ENCODE data around the gene BNIP5. TPM values are rescaled to one million over a fixed set of nuclear protein-coding genes. Genes with fewer than 3 reads are reported as not detected.

Gene BNIP5, protein sequence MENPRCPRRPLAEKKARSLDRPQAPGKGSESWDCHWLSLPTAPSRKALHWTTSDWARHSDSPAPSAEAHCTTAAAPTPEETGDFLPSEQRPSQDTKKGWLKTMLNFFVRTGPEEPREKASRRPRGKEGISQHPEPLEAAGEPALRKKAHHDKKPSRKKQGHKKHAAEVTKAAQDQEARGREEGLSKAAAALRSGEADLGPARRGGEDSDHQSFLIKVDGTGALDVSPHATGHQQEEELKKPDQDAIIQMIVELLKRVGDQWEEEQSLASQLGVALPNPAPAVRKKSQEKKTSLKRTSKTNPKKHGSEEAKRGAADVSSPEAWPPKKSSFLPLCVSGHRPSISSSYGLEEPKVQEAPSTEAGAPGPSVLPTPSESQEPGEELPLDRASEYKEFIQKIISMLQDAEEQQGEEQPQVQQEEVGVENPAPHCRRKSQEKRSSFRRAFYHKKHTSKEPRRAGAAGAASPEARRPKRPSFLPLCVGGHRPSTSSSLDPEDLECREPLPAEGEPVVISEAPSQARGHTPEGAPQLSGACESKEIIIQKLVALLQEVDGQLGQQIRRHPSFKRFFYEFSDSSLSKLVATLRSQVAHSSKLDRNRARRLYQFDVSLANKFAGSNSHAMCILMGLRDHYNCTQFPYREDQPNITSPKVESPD
- total RNA-seq: 0.10 TPM in 1 of 2 replicates, not detected in the other

GRCh38 chr6:36336779-36337241 lies at the start of gene BNIP5:
Gene BNIP5 (minus strand): TSS chr6:36336888. CDS start chr6:36330690, 6,198 bp downstream.
- intact Hi-C loops (cut with micrococcal nuclease): loop anchor here (1.0 kb wide), 1 partner anchor 35 kb away; no protein-coding TSS in a partner anchor

DNA sequence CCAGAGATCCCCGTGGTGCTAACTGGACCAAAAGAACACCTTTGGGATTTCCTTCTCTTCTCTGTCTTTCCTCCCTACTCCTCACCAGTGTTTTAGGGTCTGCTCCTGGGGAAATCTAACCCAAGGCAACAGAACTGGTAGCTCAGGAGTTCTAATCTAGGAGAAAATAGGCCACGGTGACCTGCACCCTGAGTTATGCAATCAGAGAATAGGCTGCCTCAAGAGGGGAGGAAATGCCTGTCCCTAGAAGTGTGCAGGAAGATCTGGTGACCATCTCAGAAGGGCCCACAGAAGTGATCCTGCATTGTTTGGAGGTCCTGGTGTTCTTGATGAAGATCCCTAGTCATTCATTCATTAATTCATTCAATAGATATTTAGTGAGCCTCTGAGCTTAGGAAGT lies 47.4 kb upstream of the BNIP5 start:
- intact Hi-C loops (cut with micrococcal nuclease): no loop called here

- intact Hi-C loops (cut with micrococcal nuclease): no loop called here
Measured at GRCh38 chr6:36383606-36384005, 46.9 kb upstream of the BNIP5 start.

DNA sequence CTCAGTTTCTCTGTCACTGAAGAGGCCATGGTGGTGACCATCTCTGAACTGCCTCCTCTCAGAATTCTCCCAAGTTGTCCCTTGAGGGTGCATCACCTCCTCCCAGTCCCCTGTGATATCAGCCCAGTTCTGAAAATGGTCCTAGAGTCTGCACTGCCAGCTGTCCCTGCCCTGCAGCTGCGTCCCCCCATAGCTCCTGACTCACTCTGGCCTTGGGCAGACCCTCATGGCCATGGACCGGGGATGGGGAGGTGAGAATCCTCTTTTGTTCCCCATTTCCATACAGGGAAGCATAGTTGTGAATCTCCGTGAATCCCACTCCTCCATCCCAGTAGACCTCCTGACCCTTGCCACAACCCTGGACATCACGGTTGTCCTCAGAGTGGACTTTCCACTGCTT lies 46.3 kb upstream of the BNIP5 start:
- intact Hi-C loops (cut with micrococcal nuclease): no loop called here

- intact Hi-C loops (cut with micrococcal nuclease): no loop called here
Measured at GRCh38 chr6:36381502-36382389, 45.1 kb upstream of the BNIP5 start.

- intact Hi-C loops (cut with micrococcal nuclease): no loop called here
Measured at GRCh38 chr6:36380166-36380565, 43.5 kb upstream of the BNIP5 start.

GRCh38 chr6:36378936-36379335 lies 42.2 kb upstream of the BNIP5 start:
- intact Hi-C loops (cut with micrococcal nuclease): no loop called here

DNA sequence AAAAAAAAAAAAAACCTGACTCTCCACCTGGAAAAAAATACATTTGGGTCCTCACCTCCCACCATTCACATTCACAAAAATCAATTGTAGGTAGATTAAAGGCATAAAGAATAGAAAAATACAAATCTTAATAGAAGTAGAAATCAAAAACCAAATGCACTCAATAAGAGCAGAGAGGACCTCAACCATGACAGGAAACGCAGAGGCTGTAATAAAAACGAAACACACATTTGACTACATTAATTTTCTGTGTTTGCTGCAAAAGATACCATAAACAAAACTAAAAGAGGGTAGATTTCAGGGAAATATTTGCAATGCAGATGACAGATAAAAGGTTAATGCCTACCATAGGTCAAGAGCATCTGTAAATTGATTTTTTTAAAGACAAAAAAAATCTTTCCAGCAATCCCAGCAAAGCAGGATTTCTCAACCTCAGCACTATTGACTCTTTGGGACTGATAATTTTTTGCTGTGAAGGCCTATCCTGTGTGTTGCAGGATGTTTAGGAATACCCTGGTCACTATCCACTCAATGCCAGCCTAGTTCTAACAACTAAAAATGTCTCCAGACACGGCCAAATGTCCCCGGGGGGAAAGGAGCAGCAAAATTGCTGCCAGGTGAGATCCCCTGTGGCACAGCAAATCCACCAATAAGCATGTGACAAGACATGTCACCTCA lies 41.7 kb upstream of the BNIP5 start:
- intact Hi-C loops (cut with micrococcal nuclease): no loop called here

GRCh38 chr6:36377594-36377993 lies 40.9 kb upstream of the BNIP5 start:
- intact Hi-C loops (cut with micrococcal nuclease): no loop called here

- intact Hi-C loops (cut with micrococcal nuclease): no loop called here
Measured at GRCh38 chr6:36376742-36377141, 40.1 kb upstream of the BNIP5 start.

DNA sequence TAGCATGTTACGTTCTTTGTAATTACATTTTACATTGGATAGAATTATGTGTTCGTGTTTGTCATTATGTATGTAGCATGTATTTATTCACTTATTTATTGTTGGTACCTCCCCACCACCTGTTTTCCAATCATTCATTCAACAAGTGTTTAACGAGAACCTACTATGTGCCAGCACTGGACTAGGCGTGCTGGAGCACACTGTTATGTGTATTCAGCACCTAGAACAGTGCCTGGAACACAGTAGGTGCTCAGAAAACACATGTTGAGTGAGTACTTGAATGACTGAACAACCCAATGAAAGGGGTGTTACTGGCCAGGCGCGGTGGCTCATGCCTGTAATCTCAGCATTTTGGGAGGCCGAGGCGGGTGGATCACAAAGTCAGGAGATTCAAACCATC lies 39.5 kb upstream of the BNIP5 start:
- intact Hi-C loops (cut with micrococcal nuclease): no loop called here

DNA sequence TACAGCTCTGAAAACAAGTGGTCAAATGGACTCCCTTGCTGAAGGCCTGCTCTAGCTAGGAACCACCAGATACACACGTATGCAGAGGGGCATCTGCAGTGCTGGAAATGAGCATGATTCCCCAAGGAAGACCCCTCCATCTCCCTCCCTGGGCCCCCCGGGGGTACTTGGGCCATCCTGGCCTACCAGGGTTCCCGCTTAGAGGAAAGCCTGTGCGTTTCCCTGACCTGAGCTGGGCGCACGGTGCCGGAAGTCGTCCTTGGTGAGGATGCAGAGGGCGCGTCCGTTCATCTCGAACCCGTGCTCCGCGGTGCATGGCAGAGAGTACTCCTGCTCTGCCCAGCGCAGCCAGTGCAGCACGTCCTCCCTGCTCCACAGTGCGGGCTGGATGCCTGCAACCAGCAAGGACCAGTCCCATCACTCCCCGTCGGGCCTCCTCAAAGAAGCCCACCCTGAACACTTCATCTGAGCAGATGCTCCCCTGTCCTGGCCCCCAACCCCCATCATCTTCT lies 39.0 kb upstream of the BNIP5 start:
- intact Hi-C loops (cut with micrococcal nuclease): no loop called here

DNA sequence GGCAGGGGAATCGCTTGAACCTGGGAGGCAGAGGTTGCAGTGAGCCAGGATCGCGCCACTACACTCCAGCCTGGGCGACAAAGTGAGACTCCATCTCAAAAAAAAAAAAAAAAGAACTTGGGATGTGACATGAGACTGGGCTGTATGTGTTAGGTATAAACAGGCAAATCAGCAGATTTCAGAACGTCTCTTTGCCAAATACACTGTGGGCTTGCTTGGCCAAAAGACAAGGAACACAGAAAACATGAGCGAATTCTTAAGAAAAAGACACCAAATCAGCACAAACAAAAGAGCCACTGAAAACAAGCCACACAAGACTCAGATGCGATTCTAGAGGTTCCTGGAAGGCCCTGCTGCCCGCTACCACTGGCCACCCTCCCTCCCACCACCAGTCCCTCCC lies 38.3 kb upstream of the BNIP5 start:
- intact Hi-C loops (cut with micrococcal nuclease): no loop called here

DNA sequence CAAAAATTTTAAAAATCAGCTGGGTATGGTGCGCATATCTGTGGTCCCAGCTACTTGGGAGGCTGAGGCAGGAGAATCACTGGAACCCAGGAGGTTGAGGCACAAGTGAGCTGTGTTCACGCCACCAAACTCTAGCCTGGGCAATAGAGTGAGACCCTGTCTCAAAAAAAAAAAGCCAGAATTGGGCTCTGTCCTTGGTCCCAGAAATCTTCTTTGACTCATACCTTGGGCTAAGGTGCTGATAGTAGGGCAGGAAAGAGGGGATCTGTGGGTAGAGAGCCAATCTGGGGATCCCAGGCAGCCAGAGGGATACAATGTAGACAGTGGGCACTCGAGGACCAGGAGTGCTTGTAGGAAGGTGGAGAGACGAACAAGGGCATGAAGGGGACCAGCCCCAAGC lies 37.5 kb upstream of the BNIP5 start:
- intact Hi-C loops (cut with micrococcal nuclease): no loop called here

- intact Hi-C loops (cut with micrococcal nuclease): no loop called here
Measured at GRCh38 chr6:36373368-36374019, 36.8 kb upstream of the BNIP5 start.

- intact Hi-C loops (cut with micrococcal nuclease): no loop called here
Measured at GRCh38 chr6:36372088-36372487, 35.4 kb upstream of the BNIP5 start.

DNA sequence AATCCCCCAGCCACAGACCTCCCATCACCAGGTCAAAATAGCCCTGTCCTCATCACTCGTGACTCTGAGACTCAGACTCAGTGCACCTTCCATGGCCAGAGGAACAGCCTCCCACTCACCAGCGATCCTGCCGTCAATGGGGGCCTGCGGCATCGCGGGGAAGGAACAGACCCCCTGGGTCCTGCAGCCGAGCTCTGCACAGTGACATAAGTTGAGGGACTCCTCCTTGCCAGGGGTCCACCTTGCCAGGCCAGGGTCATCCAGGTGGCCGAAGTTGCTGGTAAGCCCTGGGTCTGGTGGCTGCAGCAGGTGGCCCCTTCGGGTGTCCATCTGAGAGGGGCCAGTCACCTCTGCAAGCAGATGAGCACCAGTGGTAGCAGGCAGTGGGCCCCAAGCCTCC lies 34.5 kb upstream of the BNIP5 start:
- intact Hi-C loops (cut with micrococcal nuclease): no loop called here

DNA sequence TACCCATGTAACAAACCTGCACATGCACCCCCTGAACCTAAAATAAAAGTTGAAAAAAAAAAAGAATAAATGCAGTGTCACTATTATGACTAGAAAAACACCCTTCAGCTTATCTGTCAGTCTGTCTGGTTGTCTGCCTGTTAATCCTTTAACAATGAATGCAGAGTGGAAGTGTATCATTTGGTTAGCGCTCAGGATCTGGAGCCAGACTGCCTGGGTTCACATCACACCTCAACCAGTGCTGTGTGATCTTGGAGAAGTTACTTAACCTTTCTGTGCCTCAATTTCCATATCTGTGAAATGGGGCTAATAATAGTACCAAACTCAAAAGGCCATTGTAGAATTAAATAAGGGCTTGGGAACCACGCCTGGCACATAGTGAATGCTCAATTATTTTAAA lies 34.0 kb upstream of the BNIP5 start:
- intact Hi-C loops (cut with micrococcal nuclease): no loop called here

GRCh38 chr6:36368921-36369865 lies 32.5 kb upstream of the BNIP5 start:
- intact Hi-C loops (cut with micrococcal nuclease): no loop called here
